Body of pancreas (tissue), 4 donors: ENCODE data around the gene COL23A1.

Experiments
- POLR2A ChIP-seq, 3 donors: fragments of 450-650 bp; IDR thresholded peaks; one replicate each; pipeline ENCODE4 v1.6.1; 2016; ENCODE audit warnings: antibody characterized with exemption in 3 of 3, mild to moderate bottlenecking in 2 of 3
- TF ChIP-seq, protein P1 (sequence below), 7 experiments: fragments of 450-650 bp in 4 of 7; fragments of 200-600 bp in 3 of 7; sonication (generic) in 3 of 7; IDR thresholded peaks; one replicate each; pipeline ENCODE4 v1.5.1; 2016 to 2019; ENCODE audit warnings: antibody characterized with exemption in 7 of 7

DNA sequence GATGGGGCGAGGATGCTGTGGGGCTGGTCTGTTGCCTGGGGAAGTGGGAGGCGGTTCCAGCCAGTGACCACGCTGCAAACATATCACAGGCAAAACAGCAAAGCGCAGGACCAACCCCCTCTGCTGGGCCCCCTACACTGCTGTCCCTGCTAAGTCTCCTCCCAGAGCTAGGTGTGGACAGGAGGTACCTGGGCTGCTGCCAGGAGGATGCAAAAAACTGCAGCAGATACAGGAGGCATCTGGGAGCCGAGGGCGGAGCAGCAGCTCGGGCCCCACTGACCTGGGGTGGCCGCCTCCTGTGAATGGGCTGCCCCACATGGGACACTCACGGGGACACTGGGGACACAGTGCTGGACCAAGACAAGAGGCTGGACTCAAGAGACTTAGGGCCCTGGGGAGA lies 309.6 kb downstream of the COL23A1 start:
- TF ChIP-seq, protein P1, sequence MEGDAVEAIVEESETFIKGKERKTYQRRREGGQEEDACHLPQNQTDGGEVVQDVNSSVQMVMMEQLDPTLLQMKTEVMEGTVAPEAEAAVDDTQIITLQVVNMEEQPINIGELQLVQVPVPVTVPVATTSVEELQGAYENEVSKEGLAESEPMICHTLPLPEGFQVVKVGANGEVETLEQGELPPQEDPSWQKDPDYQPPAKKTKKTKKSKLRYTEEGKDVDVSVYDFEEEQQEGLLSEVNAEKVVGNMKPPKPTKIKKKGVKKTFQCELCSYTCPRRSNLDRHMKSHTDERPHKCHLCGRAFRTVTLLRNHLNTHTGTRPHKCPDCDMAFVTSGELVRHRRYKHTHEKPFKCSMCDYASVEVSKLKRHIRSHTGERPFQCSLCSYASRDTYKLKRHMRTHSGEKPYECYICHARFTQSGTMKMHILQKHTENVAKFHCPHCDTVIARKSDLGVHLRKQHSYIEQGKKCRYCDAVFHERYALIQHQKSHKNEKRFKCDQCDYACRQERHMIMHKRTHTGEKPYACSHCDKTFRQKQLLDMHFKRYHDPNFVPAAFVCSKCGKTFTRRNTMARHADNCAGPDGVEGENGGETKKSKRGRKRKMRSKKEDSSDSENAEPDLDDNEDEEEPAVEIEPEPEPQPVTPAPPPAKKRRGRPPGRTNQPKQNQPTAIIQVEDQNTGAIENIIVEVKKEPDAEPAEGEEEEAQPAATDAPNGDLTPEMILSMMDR (IDR thresholded peaks at IDR 0.05) = no peak
- TF ChIP-seq POLR2A (IDR thresholded peaks at IDR 0.05) = no peak
